IMR-90 (cell line): ENCODE data around the gene BTRC. TPM values are rescaled to one million over a fixed set of nuclear protein-coding genes. Genes with fewer than 3 reads are reported as not detected.

Experiments
- ATAC-seq: fragments of 200-7000 bp; cut with Tn5 transposase; 2 replicates; pipeline ENCODE4 v1.9.1; 2020; ENCODE audit warnings: low read depth, mild to moderate bottlenecking, moderate library complexity
- BruUV-seq: library from RNA; stranded (reverse); fragments of 400-500 nt; replicated peaks from 2 replicates; lab custom pipeline; 2021; lab: Mats Ljungman, UMichigan
- CTCF ChIA-PET: fragments of 300-600 bp; formaldehyde crosslinking; extraction: SDS; loops from one replicate; lab custom pipeline; 2021; ENCODE audit warnings: antibody characterized with exemption; lab: Yijun Ruan, JAX
- POLR2A ChIA-PET: fragments of 300-600 bp; sonication (Branson Sonifier 250); formaldehyde crosslinking; loops from one replicate; lab custom pipeline; 2022; ENCODE audit warnings: antibody characterized with exemption; ENCODE audit not compliant: unreplicated experiment; lab: Charles Lee
- DNase-seq: peaks from one replicate; pipeline ENCODE4 v3.0.0; 2013
- H2AFZ ChIP-seq: replicated peaks from 2 replicates; pipeline ENCODE3; 2013; ENCODE audit warnings: low read length, mild to moderate bottlenecking; ENCODE audit not compliant: poor library complexity
- H2AK5ac ChIP-seq: 2 replicates; pipeline ENCODE4 v1.6.1; 2013; ENCODE audit warnings: low read depth, low read length, inconsistent platforms
- H2AK9ac ChIP-seq: replicated peaks from 2 replicates; pipeline ENCODE3; 2013; ENCODE audit warnings: mild to moderate bottlenecking, low read depth, low read length, moderate library complexity; ENCODE audit not compliant: poor library complexity
- H2BK120ac ChIP-seq: 2 replicates; pipeline ENCODE4 v1.6.1; 2013; ENCODE audit warnings: low read depth, low read length, inconsistent platforms
- H2BK15ac ChIP-seq: 3 replicates; pipeline ENCODE4 v1.6.1; 2013; ENCODE audit warnings: low read depth, low read length, inconsistent platforms
- H2BK20ac ChIP-seq: 2 replicates; pipeline ENCODE4 v1.6.1; 2013; ENCODE audit warnings: low read depth, mild to moderate bottlenecking, inconsistent platforms, low read length, moderate library complexity
- H2BK5ac ChIP-seq: 2 replicates; pipeline ENCODE4 v1.6.1; 2013; ENCODE audit warnings: mild to moderate bottlenecking, low read depth, low read length, inconsistent platforms; ENCODE audit not compliant: poor library complexity, severe bottlenecking
- H3K14ac ChIP-seq: replicated peaks from 2 replicates; pipeline ENCODE4 v1.6.1; 2013; ENCODE audit warnings: low read depth, low read length, inconsistent platforms
- H3K18ac ChIP-seq: 2 replicates; pipeline ENCODE4 v1.6.1; 2013; ENCODE audit warnings: low read depth, low read length, control low read depth
- H3K23ac ChIP-seq: 2 replicates; pipeline ENCODE4 v1.6.1; 2013; ENCODE audit warnings: low read depth, low read length, inconsistent platforms
- H3K27ac ChIP-seq: 2 replicates; pipeline ENCODE4 v1.5.1; 2013; ENCODE audit warnings: mild to moderate bottlenecking, control low read depth, low read length; ENCODE audit not compliant: insufficient read depth
- H3K27me3 ChIP-seq: 2 replicates; pipeline ENCODE4 v1.6.1; 2013; ENCODE audit warnings: low read length; ENCODE audit not compliant: control insufficient read depth, insufficient read depth
- H3K36me3 ChIP-seq: 2 replicates; pipeline ENCODE4 v1.6.1; 2013; ENCODE audit warnings: low read length, mixed read lengths; ENCODE audit not compliant: control insufficient read depth, insufficient read depth
- H3K4ac ChIP-seq: 2 replicates; pipeline ENCODE4 v1.6.1; 2013; ENCODE audit warnings: low read depth, low read length, inconsistent platforms
- H3K4me1 ChIP-seq: 2 replicates; pipeline ENCODE4 v1.6.1; 2013; ENCODE audit warnings: low read length, mixed read lengths; ENCODE audit not compliant: control insufficient read depth, insufficient read depth
- H3K4me2 ChIP-seq: 2 replicates; pipeline ENCODE4 v1.6.1; 2013; ENCODE audit warnings: low read depth, mild to moderate bottlenecking, control low read depth, low read length, moderate library complexity
- H3K4me3 ChIP-seq: 2 replicates; pipeline ENCODE4 v1.5.1; 2013; ENCODE audit warnings: low read depth, mild to moderate bottlenecking, control low read depth, low read length, moderate library complexity; ENCODE audit not compliant: insufficient read depth
- H3K56ac ChIP-seq: 2 replicates; pipeline ENCODE4 v1.6.1; 2013; ENCODE audit warnings: low read length, inconsistent platforms; ENCODE audit not compliant: insufficient read depth; ENCODE audit errors: extremely low read depth
- H3K79me1 ChIP-seq, 2 experiments: 2 replicates each; pipeline ENCODE4 v1.6.1; 2013; ENCODE audit warnings: low read length in 2 of 2, inconsistent platforms in 1 of 2, low read depth in 1 of 2
- H3K9ac ChIP-seq: 2 replicates; pipeline ENCODE4 v1.6.1; 2013; ENCODE audit warnings: low read depth, low read length, control low read depth
- H3K9me1 ChIP-seq: 2 replicates; pipeline ENCODE4 v1.6.1; 2013; ENCODE audit warnings: low read length, inconsistent platforms; ENCODE audit not compliant: insufficient read depth
- H3K9me3 ChIP-seq: 2 replicates; pipeline ENCODE4 v1.6.1; 2013; ENCODE audit warnings: low read length; ENCODE audit not compliant: control insufficient read depth, insufficient read depth
- H4K20me1 ChIP-seq: 2 replicates; pipeline ENCODE4 v1.6.1; 2013; ENCODE audit warnings: low read length, inconsistent platforms; ENCODE audit not compliant: insufficient read depth
- H4K5ac ChIP-seq: 2 replicates; pipeline ENCODE4 v1.6.1; 2013; ENCODE audit warnings: mild to moderate bottlenecking, low read depth, low read length, control low read depth
- H4K8ac ChIP-seq, 2 experiments: 2 replicates each; pipeline ENCODE4 v1.6.1; 2013; ENCODE audit warnings: low read depth in 2 of 2, low read length in 2 of 2, control low read depth in 1 of 2, inconsistent platforms in 1 of 2
- H4K91ac ChIP-seq: 2 replicates; pipeline ENCODE4 v1.6.1; 2013; ENCODE audit warnings: low read depth, low read length, inconsistent platforms; ENCODE audit not compliant: insufficient read depth
- CEBPB ChIP-seq: IDR thresholded peaks from 2 replicates; pipeline ENCODE4 v1.6.1; 2012; ENCODE audit warnings: low read depth, low read length, improper control_type of control experiment
- CHD1 ChIP-seq: IDR thresholded peaks from 2 replicates; pipeline ENCODE4 v1.6.1; 2012; ENCODE audit warnings: low read depth, low read length, improper control_type of control experiment
- CTCF ChIP-seq: conservative IDR thresholded peaks from 2 replicates; pipeline ENCODE4 v1.5.1; 2012; ENCODE audit warnings: mild to moderate bottlenecking, low read depth, low read length, improper control_type of control experiment
- ELK1 ChIP-seq: fragments of 150-350 bp; IDR thresholded peaks from 2 replicates; pipeline ENCODE4 v1.6.1; 2016; ENCODE audit warnings: low read depth, mild to moderate bottlenecking, low read length, moderate library complexity, borderline replicate concordance
- MAFK ChIP-seq: IDR thresholded peaks from 2 replicates; pipeline ENCODE4 v1.6.1; 2012; ENCODE audit warnings: low read depth, low read length, improper control_type of control experiment
- MAZ ChIP-seq: IDR thresholded peaks from 2 replicates; pipeline ENCODE4 v1.6.1; 2012; ENCODE audit warnings: low read depth, mild to moderate bottlenecking, low read length, improper control_type of control experiment, moderate library complexity, borderline replicate concordance
- RFX5 ChIP-seq: IDR thresholded peaks from 2 replicates; pipeline ENCODE4 v1.8.0; 2012; ENCODE audit warnings: low read depth, mild to moderate bottlenecking, low read length, moderate library complexity
- USF2 ChIP-seq: fragments of 150-350 bp; IDR thresholded peaks from 2 replicates; pipeline ENCODE4 v1.6.1; 2017; ENCODE audit warnings: mild to moderate bottlenecking, antibody characterized with exemption, low read length, low read depth
- WGBS, 2 experiments: methylation state at CpG; one replicate each; pipeline versions ENCODE4 v1.1.5 to v1.1.7; 2013; ENCODE audit warnings: missing lambda C conversion rate in 2 of 2; ENCODE audit not compliant: insufficient read length in 1 of 2; ENCODE audit errors: extremely low coverage in 2 of 2; 5-methylcytosine and 5-hydroxymethylcytosine counted together
- dilution Hi-C: fragments of 300-500 bp; cut with HindIII; formaldehyde crosslinking; loops from one replicate; pipeline ENCODE4 v1.14.3; 2018; ENCODE audit warnings: low sequenced_read_pairs; ENCODE audit not compliant: unreplicated experiment
- in situ Hi-C: fragments of 300-500 bp; cut with MboI; formaldehyde crosslinking; loops from 3 replicates; pipeline ENCODE4 v1.14.3; 2019; ENCODE audit warnings: low sequenced_read_pairs, inconsistent platforms, mixed read lengths
- intact Hi-C: fragments of 100-400 bp; cut with micrococcal nuclease; formaldehyde crosslinking; loops from 2 replicates; pipeline ENCODE4 v1.10.0; 2022
- polyA plus RNA-seq, 3 experiments: library from polyadenylated mRNA; depleted of rRNA; stranded (reverse); fragments of >200 nt; gene quantifications; 2 replicates each; pipeline ENCODE4 v1.2.3, GENCODE V29; 2012; ENCODE audit warnings: low replicate concordance in 1 of 3
- total RNA-seq: library from RNA; depleted of rRNA; stranded (reverse); fragments of >200 nt; gene quantifications from 2 replicates; pipeline ENCODE4 v1.2.3, GENCODE V29; 2012

The BTRC gene
- total and polyA plus RNA-seq, 2 of the 4 experiments (the other 2 are of a cell fraction), result 7.7 to 8.4 TPM

DNA sequence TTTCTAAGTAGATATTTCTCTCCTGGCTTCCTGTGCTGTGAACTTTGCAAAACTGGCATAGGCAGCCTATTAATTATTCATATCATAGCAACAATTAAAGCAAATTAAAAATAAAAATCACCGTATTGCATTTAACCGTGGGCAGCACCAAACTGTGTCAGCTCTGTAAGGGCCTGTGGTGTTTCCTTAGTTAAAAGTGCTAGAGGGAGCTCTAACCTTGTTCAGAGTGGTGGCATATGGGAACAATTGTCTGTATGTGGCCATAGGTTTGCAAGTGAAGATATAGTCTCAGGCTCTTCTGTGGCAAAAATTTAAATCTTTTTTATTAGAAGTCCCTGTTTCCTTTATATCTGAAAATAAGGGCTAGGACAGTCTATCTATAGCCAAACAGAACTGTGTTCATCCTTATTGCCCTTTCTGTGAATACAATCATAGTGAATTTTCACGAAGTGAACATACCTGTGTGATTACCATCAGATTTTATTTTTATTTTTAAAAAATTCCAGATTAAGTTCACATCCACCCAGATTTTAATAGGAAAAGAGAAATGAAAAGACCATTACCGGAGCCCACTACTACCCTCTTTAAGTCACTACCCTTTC is 141.5 kb downstream of the BTRC start:
- Histone ChIP-seq H2AFZ (no peak overlapping the region), H3K79me1 (no peaks in the 10 kb centered on the region; a peak in 1 of 4 replicates), H2AK9ac (no peak overlapping the region), H3K4me3 (no peak overlapping the region), H3K36me3 (no peaks in the 10 kb centered on the region), H3K9me3 (no peaks in the 10 kb centered on the region), H4K5ac (no peak overlapping the region), H3K9ac (no peak overlapping the region), H3K56ac (no peak overlapping the region), H2BK15ac (no peak overlapping the region), H3K4ac (no peak overlapping the region), H3K27me3 (no peaks in the 10 kb centered on the region), H3K4me2 (no peak overlapping the region), H2BK5ac (no peak overlapping the region), H4K8ac (no peak overlapping the region), H4K91ac (no peak overlapping the region), H3K9me1 (no peaks in the 10 kb centered on the region), H4K20me1 (no peaks in the 10 kb centered on the region; the same call in 1 of the 2 replicates), H3K27ac (no peak overlapping the region), H3K14ac (no peak overlapping the region), H2BK120ac (no peak overlapping the region), H3K23ac (no peak overlapping the region), H3K18ac (no peak overlapping the region), H2BK20ac (no peak overlapping the region), H2AK5ac (no peak overlapping the region), H3K4me1 (no peaks in the 10 kb centered on the region)
- DNase-seq (peak; percentile 3), ATAC-seq (no peak)
- CTCF ChIA-PET, result interaction anchor here (1.0 kb wide), 1 partner anchor 26 kb away, joined by 4 read pairs; no protein-coding TSS in a partner anchor
- in situ Hi-C loops, result no loop called here
- dilution Hi-C loops, result no loop called here
- BruUV-seq, result no TSS peak
- intact Hi-C loops, result no loop called here
- WGBS, 2 experiments, result no CpG with 5 or more reads among the region's 4 CpGs
- TF ChIP-seq CHD1, result no peak
- TF ChIP-seq MAFK, result no peak
- TF ChIP-seq USF2, result no peak
- TF ChIP-seq RFX5, result no peak
- no peak for TF ChIP-seq ELK1
- 0 out of 2 replicates have a peak, but pooled peaks have one; percentile 8 for TF ChIP-seq CTCF
- no peak for TF ChIP-seq CEBPB
- TF ChIP-seq MAZ, result no peak
- POLR2A ChIA-PET, result no interaction called here
